Ramos (cell line): ENCODE measurements around the gene SMTNL2.
"Not testable (repeated sequence)": the region's sequence is repeated elsewhere in the genome, so short reads cannot be mapped to it uniquely, and the experiment has no call there.

Source experiments
- in situ Hi-C: fragments of 300-500 bp; cut with MboI; formaldehyde crosslinking; loops from one replicate; pipeline ENCODE4 v1.14.3; 2022; ENCODE audit warnings: low sequenced_read_pairs; ENCODE audit not compliant: unreplicated experiment

Gene SMTNL2

GRCh38 chr17:4624451-4624911 lies 40.2 kb downstream of the SMTNL2 start:
- in situ Hi-C loops, result not testable (repeated sequence)

GRCh38 chr17:4625181-4625617 lies 40.9 kb downstream of the SMTNL2 start:
- in situ Hi-C loops, result no loop called here

GRCh38 chr17:4626734-4627256 lies 42.5 kb downstream of the SMTNL2 start:
- in situ Hi-C loops, result no loop called here

GRCh38 chr17:4631431-4631830 lies 47.1 kb downstream of the SMTNL2 start:
- in situ Hi-C loops, result no loop called here

- in situ Hi-C loops, result no loop called here
Measured at GRCh38 chr17:4631836-4632580, 47.7 kb downstream of the SMTNL2 start.

GRCh38 chr17:4632581-4632920 lies 48.2 kb downstream of the SMTNL2 start:
- in situ Hi-C loops, result no loop called here

- in situ Hi-C loops, result no loop called here
Measured at GRCh38 chr17:4633643-4634042, 49.3 kb downstream of the SMTNL2 start.

GRCh38 chr17:4634976-4635375 lies 50.6 kb downstream of the SMTNL2 start:
- in situ Hi-C loops, result no loop called here

GRCh38 chr17:4635823-4636375 lies 51.6 kb downstream of the SMTNL2 start:
- in situ Hi-C loops, result no loop called here

- in situ Hi-C loops, result no loop called here
Measured at GRCh38 chr17:4636474-4637100, 52.3 kb downstream of the SMTNL2 start.

- in situ Hi-C loops, result not testable (repeated sequence)
Measured at GRCh38 chr17:4638766-4639165, 54.4 kb downstream of the SMTNL2 start.

- in situ Hi-C loops, result not testable (repeated sequence)
Measured at GRCh38 chr17:4639301-4640059, 55.2 kb downstream of the SMTNL2 start.

- in situ Hi-C loops, result not testable (repeated sequence)
Measured at GRCh38 chr17:4640569-4641188, 56.4 kb downstream of the SMTNL2 start.

GRCh38 chr17:4641297-4642195 lies 57.2 kb downstream of the SMTNL2 start, which contains the start of gene ALOX15:
ALOX15 (minus strand) TSS chr17:4641678; CDS start chr17:4641651, 27 bp downstream.
- in situ Hi-C loops, result no loop called here

GRCh38 chr17:4642286-4642685 lies 58.0 kb downstream of the SMTNL2 start:
- in situ Hi-C loops, result no loop called here

GRCh38 chr17:4643676-4644075 lies 59.3 kb downstream of the SMTNL2 start:
- in situ Hi-C loops, result no loop called here

- in situ Hi-C loops, result no loop called here
Measured at GRCh38 chr17:4645642-4646041, 61.3 kb downstream of the SMTNL2 start.

GRCh38 chr17:4648741-4649140 lies 64.4 kb downstream of the SMTNL2 start:
- in situ Hi-C loops, result no loop called here

- in situ Hi-C loops, result no loop called here
Measured at GRCh38 chr17:4652997-4653396, 68.7 kb downstream of the SMTNL2 start.
